ENCODE data around the gene HOXD11. TPM values are rescaled to one million over a fixed set of nuclear protein-coding genes. Genes with fewer than 3 reads are reported as not detected.

Gene HOXD11
- total RNA-seq, 1 experiment from 2014 or later: not detected

DNA sequence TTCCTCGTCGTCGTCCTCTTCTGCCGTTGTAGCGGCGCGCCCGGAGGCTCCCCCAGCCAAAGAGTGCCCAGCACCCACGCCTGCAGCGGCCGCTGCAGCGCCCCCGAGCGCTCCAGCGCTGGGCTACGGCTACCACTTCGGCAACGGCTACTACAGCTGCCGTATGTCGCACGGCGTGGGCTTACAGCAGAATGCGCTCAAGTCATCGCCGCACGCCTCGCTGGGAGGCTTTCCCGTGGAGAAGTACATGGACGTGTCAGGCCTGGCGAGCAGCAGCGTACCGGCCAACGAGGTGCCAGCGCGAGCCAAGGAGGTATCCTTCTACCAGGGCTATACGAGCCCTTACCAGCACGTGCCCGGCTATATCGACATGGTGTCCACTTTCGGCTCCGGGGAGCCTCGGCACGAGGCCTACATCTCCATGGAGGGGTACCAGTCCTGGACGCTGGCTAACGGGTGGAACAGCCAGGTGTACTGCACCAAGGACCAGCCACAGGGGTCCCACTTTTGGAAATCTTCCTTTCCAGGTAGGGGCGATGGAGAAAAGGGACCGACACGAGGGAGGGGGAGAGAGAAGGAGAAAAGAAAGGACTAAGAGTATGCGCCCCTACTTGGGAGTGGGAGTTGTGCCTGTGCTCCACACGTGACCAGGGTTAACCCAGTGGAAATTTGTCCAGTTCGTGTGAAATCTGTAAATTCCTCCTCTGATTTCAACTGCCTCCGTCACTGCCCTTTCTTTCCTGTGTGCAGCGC lies 13.8 kb upstream of the HOXD11 start:
- peak; percentile 33 for DNase-seq (ENCODE audit: low spot score)

GRCh38 chr2:176093898-176094249 lies 13.2 kb upstream of the HOXD11 start:
- DNase-seq (ENCODE audit: low spot score): no peak

DNA sequence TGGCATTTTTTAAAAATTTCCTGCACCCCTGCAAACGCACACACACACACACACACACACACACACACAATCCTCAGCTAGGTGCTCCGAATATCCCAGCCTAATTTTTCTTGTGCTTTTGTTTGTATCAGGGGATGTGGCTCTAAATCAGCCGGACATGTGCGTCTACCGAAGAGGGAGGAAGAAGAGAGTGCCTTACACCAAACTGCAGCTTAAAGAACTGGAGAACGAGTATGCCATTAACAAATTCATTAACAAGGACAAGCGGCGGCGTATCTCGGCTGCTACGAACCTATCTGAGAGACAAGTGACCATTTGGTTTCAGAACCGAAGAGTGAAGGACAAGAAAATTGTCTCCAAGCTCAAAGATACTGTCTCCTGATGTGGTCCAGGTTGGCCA lies 12.7 kb upstream of the HOXD11 start:
- no peak for DNase-seq (ENCODE audit: low spot score)

DNA sequence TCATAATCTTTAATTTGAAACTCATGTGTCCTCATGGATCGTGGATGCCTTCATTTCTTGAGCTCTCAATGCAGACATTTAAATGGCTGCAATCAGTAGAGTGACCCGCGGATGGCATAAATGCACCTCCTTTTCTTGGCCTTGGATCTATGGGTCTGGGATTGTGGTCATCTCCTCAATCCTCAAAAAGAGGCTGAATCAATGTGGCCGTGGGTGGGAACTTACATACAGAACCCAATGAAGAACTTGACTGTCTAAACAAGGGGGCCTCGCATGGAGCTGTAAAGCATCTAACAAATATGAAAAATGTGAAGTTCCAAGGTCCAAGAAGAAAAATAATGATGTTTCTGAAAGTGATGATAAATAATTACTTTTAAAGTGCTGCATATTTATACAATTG lies 11.7 kb upstream of the HOXD11 start:
- DNase-seq (ENCODE audit: low spot score): no peak

GRCh38 chr2:176096243-176096985 lies 10.7 kb upstream of the HOXD11 start:
- DNase-seq (ENCODE audit: low spot score): no peak

DNA sequence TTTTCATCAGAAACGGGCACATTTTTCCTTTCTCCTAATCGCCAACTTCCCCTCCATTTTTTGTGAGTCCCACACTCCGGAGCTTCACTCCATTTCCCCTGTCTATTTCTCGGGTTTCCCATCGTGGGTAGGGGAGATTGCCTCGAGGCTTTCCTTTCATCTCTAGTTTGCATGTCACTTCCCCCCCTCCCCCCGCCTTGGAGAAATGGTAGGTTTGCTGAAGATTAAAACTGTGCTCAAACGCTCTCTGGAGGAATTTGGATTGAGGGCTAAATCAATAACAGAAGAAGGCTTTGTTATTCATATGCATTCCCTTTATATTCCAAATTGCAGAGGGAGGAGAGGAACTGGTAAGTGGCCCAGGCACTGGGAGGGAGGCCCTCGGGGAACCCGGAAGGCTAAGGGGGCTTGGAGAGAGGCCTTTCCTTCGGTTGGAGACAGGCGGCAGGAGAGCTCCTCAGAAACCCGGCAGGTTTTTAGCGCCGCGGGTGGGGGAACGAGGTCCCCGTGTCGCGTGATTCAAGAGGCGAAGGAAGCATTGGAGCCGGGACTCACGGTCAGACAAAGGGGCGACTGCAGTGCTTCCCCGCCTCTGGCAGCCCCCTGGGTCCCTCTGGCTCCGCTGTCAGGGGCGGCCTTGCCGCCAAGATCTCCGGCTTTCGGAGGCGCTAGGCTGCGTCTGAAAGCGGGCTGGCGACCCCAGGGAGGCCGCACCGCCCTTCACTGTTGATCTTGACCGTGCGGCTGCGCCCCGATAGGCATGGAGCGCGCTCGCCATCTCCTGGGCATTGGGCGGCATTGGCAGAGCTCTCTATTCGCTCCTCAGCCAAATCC lies 9.9 kb upstream of the HOXD11 start:
- peak; percentile 92 for DNase-seq (ENCODE audit: low spot score)

GRCh38 chr2:176097820-176098365 lies 9.2 kb upstream of the HOXD11 start:
- no peak for DNase-seq (ENCODE audit: low spot score)

DNA sequence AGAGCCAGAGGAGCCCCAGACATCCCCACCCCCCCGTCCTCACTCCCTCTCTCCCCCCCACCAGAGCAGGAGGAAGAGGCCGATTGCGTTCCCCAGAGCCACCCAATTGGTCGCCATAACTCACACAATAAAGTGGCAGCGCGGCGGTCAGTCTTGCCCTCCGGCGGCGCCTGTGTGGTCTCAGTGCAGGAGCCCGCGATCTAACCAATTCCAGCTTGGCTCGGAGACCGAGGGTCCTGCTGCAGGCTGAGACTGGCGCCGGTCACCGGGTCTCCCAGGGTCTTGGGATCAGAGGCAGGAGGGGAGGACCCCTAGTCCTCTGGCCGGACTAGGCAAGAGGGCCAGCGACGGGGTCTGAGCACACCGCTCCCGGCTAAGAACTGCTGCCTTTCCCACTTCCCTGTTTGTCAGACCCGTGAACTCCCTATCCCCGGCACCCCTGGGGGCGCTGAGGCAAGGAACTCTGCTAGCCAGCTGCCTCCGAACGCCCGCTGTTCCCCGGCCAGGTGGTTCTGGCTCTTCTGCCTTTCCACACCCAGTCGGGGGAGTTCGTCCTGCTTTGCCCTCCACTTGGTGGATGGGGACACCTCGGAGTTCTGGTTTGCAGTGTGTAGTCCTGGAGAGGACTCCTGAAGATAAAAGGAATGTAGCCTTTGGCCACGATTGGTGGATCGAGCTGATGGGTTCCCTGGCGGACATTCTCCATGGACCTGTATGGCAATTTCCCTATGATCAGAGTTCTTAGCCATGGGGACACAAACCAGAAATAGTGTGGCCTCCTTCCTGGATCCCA lies 8.5 kb upstream of the HOXD11 start:
- no peak for DNase-seq (ENCODE audit: low spot score)

DNA sequence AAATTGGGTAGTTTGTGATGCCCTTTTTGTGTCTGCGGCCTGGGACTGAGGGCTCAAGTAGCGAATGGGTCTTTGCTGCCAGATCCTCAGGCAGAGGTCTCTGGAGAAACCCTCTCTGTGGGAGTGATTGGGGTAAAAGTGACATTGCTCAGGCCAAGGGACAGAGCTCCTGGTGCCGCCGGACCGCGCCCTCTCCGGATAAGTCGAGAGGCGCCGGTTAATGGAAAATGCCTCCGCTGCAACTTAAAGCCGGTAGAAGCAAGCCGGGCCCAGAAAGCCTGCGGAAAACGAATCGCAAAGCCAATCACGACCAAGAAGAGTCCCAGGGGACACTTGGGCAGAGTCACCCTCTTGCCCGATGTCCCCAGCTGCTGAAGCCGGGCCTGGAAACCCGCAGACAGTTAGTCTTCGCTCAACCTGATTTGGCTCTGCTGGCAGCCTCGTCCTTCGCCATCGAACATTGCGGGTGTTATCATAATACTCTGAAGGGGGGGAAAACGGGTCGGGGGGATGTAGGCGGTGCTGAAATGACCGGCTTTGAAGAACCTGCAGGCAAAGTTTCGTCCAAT lies 7.8 kb upstream of the HOXD11 start:
- no peak for DNase-seq (ENCODE audit: low spot score)

DNA sequence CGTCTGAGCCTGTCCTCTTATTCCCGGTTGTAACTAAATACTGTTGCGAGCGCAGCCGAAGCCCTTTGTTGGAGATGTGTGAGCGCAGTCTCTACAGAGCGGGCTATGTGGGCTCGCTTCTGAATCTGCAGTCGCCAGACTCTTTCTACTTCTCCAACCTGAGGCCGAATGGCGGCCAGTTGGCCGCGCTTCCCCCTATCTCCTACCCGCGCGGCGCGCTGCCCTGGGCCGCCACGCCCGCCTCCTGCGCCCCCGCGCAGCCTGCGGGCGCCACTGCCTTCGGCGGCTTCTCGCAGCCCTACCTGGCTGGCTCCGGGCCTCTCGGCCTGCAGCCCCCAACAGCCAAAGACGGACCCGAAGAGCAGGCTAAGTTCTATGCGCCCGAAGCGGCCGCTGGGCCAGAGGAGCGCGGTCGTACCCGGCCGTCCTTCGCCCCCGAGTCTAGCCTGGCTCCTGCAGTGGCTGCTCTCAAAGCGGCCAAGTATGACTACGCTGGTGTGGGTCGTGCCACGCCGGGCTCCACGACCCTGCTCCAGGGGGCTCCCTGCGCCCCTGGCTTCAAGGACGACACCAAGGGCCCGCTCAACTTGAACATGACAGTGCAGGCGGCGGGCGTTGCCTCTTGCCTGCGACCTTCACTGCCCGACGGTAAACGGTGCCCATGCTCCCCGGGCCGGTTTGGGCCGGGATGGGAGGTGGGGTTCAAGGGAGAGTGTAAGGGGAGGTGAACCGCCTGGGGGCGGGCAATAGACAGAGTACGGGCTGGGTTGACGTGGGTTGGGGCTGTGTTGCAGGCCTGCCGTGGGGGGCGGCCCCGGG lies 7.1 kb upstream of the HOXD11 start, which contains the start of gene HOXD12:
Gene HOXD12, plus strand, starts transcription at position 68 of the 819 bp plus-strand sequence. Its CDS starts 7 bp downstream, at position 75.
- DNase-seq (ENCODE audit: low spot score): no peak

DNA sequence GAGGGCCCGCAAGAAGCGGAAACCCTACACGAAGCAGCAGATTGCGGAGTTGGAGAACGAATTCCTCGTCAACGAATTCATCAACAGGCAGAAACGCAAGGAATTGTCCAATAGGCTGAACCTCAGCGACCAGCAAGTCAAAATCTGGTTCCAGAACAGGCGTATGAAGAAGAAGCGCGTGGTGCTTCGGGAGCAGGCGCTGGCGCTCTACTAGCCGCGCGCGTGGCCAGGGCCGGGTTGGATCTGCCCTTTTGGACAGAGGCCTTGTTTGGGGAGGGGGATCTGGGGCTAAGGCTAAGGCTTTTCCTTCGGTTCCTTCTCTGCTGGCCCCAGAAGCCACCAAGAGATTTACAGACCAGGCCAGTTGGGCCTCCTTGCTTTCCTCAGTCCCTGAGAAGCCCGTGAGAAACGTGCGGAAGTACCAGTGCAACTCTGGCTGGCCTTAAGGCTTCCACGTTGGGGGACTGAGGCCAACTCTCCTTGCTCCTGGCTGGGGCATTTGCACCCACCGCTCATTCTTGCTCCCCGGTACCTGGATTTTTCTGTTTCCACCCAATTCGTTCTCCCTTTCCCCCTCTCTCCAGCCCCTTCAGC lies 6.4 kb upstream of the HOXD11 start:
- DNase-seq (ENCODE audit: low spot score): no peak

DNA sequence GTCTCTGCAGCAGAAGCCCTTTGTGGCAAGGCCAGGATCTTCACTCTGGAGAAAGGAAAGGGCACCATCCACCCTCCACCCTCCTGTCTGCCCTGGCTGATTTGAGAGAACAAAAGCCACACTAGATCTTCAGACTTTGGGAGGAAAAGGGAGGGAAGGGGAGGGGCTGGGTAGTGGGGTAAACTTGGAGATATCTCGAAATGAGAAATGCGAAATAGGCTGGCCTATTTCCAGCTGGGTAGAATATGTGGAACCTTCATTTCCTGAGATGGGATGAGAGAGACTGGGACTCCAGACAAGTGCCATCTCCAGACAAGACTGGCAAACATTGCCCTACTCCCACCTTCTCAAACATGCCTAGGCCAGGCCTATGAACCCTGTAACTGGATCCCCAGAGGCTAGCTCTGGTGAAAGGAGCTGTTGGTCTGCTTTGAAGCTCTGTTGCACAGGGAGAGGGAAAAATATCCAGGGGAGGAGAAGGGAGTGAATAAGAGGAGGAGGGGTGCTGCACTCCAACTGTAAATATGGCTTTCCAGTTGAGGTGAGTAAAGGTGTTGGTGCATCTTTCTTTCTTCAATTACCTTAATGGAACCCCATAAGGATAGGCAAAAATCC lies 5.8 kb upstream of the HOXD11 start:
- DNase-seq (ENCODE audit: low spot score): no peak

- no peak for DNase-seq (ENCODE audit: low spot score)
These were observed 5.2 kb upstream of the HOXD11 start for GRCh38 chr2:176101842-176102241.

DNA sequence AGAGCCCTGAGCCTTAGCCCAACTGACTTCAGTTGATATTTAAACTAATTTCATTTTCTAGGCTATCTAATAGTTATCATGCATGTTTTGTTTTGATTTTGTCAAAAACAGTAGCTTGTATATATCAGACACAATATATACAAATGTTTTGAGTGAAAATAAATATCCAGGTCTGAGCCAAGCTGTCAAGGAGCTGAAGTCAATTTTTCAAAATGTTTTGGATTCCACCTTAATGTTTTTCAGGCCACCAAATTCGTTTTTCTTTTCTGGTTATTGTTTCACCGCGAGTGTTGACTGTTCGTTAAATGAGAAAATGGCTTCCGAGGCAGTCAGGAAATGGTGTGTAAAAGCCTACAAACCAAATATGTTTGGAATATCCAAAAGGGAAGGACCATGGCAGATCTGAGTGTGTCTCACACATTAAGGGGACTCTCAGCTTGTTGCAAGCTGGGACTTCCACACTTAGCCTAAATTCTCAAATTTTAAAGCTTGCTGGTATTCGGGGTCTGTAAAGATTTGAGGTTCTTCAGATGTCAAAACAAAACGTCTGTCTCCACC lies 4.7 kb upstream of the HOXD11 start:
- DNase-seq (ENCODE audit: low spot score): no peak

DNA sequence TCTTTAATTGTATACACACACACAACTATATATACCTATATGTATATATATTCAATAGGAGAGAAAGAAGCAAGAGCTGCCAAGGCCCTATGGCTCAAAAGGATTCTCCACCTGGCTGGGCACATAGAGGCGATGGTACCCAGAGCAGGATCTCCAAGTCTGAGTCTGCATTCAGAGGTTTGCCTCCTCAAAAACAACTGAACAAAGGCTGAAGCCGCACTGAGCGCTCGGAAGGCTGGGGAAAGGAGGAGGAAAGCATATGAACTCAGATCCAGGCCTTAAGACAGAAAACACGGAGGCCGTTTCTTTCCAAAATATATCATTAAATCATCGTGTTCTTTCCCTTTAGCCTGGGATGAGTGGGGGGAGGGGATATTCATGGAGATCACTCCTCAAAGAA lies 3.9 kb upstream of the HOXD11 start:
- no peak for DNase-seq (ENCODE audit: low spot score)

GRCh38 chr2:176103742-176104315 lies 3.3 kb upstream of the HOXD11 start:
- DNase-seq (ENCODE audit: low spot score): no peak

DNA sequence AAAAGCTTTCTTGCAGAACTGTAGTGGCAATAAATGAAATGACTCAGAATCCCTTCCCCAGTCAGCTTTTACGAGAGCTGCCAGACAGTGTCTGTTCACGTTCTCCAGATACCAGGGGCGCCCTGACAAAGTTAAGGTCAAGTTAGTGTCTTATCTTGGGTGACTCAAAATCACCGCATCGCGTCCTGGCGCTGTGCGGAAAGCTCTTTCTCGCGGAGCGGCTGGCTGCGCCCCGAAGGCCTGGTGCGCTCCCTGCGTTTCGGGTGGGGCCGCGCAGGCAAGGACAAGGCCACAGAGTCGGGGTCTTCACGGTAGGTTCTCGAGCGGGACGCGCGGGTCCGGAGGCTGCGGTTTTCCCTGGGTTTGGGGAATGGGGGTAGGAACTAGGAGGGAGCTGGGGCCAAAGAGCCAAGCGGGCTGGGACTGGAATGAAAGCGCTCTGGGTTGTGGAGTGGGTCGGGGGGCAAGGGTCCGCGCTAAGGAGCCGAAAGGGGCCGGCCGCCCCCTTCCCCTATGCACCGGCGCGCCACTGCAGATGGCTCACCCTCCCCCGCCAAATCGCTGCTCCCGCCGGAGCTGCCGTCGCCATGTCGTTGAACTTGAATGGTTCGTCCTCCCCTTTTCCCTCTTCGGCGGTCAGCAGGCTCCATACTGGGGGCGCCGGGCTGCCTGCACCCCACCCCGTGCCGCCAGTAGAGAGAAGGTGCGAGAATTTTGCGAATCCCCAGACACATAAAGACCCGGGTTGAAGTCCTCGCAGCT lies 2.6 kb upstream of the HOXD11 start:
- DNase-seq (ENCODE audit: low spot score): no peak
